ENCODE results near the gene SAP25. TPM values are rescaled to one million over a fixed set of nuclear protein-coding genes. Genes with fewer than 3 reads are reported as not detected.

SAP25 gene
- polyA plus RNA-seq, 1 experiment, result not detected

DNA sequence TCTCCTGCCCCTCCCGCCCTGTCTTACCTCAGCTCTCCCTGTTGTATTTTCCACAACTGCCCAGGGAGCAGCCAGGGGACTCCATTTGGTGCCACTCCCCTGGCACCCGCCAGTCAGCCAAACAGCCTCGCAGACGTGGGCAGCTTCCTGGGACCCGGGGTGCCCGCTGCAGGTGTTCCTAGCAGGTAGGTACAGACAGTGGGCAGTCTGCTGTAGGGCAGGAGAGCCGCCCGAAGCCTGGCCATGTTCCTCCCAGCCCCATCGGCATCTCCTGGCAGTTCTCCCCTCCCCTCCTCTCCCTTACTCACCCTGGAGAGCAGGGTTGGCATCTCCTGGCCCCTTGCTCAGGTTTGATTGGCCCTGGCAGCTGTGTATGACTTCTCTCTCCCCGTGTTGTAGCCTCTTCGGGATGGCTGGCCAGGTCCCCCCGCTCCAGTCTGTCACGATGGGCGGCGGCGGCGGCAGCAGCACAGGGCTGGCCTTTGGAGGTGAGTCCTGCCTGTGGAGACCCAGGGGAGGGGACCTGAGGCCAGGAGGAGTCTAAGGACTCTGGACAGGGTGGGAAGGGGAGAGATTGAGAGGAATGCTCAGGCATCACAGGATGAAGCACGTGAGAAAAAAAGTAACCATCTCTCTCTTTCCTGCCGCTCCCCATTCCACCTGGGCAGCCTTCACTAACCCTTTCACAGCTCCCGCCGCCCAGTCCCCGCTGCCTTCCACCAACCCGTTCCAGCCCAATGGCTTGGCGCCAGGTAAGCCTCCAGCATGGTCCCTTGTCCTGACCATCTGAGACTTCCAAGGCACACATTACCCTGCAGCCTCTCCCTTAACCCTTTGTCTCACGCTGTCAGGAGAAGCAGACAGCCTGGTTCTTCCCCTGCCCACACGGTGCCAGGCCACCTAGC, 11.3 kb downstream of the SAP25 start:
- POLR2A ChIA-PET, result no interaction called here
- CTCF ChIA-PET, result interaction anchor here (1.1 to 4.0 kb wide), 6 partner anchors 15 to 99 kb away, joined by 3 to 72 read pairs (median 4); partner anchors contain the start of genes AGFG2, FBXO24 and LRCH4
- no peak for DNase-seq (ENCODE audit: low read depth, low spot score)
- no peaks in the 10 kb centered on the region for H3K27me3 ChIP-seq (ENCODE audit: control insufficient read depth, insufficient read depth, low read length)
- H3K9me3 ChIP-seq (ENCODE audit: control insufficient read depth, insufficient read depth, low read length), result no peaks in the 10 kb centered on the region
- no peak overlapping the region for H3K27ac ChIP-seq (ENCODE audit: low read depth, low read length)
- no peak overlapping the region for H3K4me3 ChIP-seq (ENCODE audit: low read depth, low read length)
- TF ChIP-seq, protein P1, sequence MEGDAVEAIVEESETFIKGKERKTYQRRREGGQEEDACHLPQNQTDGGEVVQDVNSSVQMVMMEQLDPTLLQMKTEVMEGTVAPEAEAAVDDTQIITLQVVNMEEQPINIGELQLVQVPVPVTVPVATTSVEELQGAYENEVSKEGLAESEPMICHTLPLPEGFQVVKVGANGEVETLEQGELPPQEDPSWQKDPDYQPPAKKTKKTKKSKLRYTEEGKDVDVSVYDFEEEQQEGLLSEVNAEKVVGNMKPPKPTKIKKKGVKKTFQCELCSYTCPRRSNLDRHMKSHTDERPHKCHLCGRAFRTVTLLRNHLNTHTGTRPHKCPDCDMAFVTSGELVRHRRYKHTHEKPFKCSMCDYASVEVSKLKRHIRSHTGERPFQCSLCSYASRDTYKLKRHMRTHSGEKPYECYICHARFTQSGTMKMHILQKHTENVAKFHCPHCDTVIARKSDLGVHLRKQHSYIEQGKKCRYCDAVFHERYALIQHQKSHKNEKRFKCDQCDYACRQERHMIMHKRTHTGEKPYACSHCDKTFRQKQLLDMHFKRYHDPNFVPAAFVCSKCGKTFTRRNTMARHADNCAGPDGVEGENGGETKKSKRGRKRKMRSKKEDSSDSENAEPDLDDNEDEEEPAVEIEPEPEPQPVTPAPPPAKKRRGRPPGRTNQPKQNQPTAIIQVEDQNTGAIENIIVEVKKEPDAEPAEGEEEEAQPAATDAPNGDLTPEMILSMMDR (IDR thresholded peaks at IDR 0.05; ENCODE audit: low read depth, low read length), result no peak

DNA sequence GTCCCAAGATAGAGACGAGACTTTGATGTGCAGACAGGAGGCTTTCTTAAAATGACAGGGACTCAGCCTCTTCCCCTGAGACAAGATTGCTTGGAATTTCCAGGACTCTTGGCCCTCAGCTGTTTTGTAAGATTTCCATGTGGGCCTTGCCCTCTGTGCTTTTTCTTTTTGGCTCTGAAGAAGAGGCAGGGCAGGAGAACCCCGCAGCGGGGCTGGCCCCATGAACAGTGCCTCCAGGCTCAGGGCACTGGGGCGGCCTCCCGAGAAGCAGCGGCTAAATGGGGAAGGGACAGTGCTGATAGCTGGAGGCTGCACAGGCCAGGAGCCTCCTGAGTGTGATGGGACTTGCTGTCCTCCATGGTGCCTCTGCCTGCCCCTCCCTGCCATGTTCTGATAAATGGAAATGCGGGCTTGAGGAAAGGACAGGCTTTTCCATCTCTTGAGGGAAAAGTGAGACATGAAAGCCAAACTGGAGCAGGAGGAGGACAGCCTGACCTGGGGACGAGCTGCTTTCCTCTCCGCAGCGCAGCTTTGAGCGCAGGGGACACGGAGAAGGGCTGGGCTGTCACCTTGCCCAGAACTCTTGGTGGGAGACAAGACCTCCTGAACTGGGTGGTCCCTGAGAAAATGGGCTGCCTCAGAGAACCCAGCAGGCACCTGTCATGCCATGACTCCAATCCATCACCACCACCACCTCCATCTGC, 12.1 kb downstream of the SAP25 start:
- POLR2A ChIA-PET, result no interaction called here
- no peak for DNase-seq (ENCODE audit: low read depth, low spot score)
- TF ChIP-seq, protein P1 (IDR thresholded peaks at IDR 0.05; ENCODE audit: low read depth, low read length), result no peak
- Histone ChIP-seq H3K27me3 (ENCODE audit: control insufficient read depth, insufficient read depth, low read length) (no peaks in the 10 kb centered on the region), H3K9me3 (ENCODE audit: control insufficient read depth, insufficient read depth, low read length) (no peaks in the 10 kb centered on the region), H3K27ac (ENCODE audit: low read depth, low read length) (no peak overlapping the region), H3K4me3 (ENCODE audit: low read depth, low read length) (no peak overlapping the region)
- CTCF ChIA-PET, result interaction anchor here (0.9 to 4.0 kb wide), 4 partner anchors 14 to 98 kb away, joined by 3 to 72 read pairs (median 4); no protein-coding TSS in a partner anchor

DNA sequence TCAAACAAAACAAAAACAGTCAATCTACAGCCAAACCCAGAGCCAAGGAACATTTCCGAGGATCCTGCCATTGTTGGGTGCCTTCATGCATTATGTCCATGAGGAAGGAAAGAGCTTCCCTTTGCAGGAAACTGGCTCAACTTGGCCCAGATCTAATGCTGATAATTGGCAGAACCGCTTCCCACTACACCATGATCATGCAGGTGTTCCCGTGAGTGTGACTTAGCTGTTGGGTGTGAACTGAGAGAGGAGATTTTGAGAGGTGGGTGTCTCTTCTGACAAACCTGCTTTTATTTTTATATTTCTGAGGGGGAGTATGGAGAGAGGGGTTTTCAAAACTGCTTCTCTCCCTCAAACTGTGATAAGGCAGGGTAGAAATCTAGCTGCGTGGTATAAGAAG, 14.6 kb downstream of the SAP25 start:
- ChIA-PET POLR2A (no interaction called here), CTCF (interaction anchor here (0.6 to 4.0 kb wide), 30 partner anchors 10 to 430 kb away, joined by 3 to 80 read pairs (median 7); partner anchors contain the start of genes AGFG2, FBXO24, LRCH4 and NYAP1)
- DNase-seq (ENCODE audit: low read depth, low spot score), result no peak
- H3K9me3 ChIP-seq (ENCODE audit: control insufficient read depth, insufficient read depth, low read length), result no peaks in the 10 kb centered on the region
- H3K27ac ChIP-seq (ENCODE audit: low read depth, low read length), result no peak overlapping the region
- H3K27me3 ChIP-seq (ENCODE audit: control insufficient read depth, insufficient read depth, low read length), result no peaks in the 10 kb centered on the region
- no peak overlapping the region for H3K4me3 ChIP-seq (ENCODE audit: low read depth, low read length)
- TF ChIP-seq, protein P1 (IDR thresholded peaks at IDR 0.05; ENCODE audit: low read depth, low read length), result no peak

DNA sequence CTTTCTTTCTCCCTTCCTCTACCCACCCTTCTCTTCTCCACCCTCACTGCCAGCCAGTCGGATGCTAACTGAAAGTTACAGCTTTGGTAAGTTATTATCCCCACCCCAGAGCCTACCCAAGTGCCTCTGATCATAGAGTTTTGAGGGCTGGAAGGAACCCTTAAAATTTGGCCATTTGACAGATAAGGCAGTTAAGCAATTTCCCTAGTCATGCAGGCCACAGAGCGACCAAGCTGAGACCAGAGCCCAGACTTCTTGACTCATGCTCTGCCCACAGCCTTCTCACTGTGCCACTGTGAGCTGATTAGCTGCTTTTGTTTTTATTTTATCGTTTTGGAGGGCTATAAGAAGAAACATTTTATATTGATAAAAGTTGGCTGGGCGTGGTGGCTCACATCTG, 17.2 kb downstream of the SAP25 start:
- no peak overlapping the region for H3K27ac ChIP-seq (ENCODE audit: low read depth, low read length)
- ChIA-PET POLR2A (interaction anchor here (1.2 kb wide), 1 partner anchor 18 kb away, joined by 5 read pairs; the partner anchor contains the start of gene AGFG2), CTCF (interaction anchor here (0.9 to 2.5 kb wide), 2 partner anchors 74 to 88 kb away, joined by 8 to 9 read pairs; no protein-coding TSS in a partner anchor)

More for the DNA sequence above, 17.2 kb downstream of the SAP25 start:
- H3K4me3 ChIP-seq (ENCODE audit: low read depth, low read length), result no peak overlapping the region
- H3K27me3 ChIP-seq (ENCODE audit: control insufficient read depth, insufficient read depth, low read length), result no peaks in the 10 kb centered on the region
- TF ChIP-seq, protein P1 (IDR thresholded peaks at IDR 0.05; ENCODE audit: low read depth, low read length), result no peak
- no peaks in the 10 kb centered on the region for H3K9me3 ChIP-seq (ENCODE audit: control insufficient read depth, insufficient read depth, low read length)
- DNase-seq (ENCODE audit: low read depth, low spot score), result no peak
